ENCODE results near the gene SLC48A1.
A peak's percentile ranks its signal among the peaks of the same experiment; 100 is the strongest.

SLC48A1 gene

DNA sequence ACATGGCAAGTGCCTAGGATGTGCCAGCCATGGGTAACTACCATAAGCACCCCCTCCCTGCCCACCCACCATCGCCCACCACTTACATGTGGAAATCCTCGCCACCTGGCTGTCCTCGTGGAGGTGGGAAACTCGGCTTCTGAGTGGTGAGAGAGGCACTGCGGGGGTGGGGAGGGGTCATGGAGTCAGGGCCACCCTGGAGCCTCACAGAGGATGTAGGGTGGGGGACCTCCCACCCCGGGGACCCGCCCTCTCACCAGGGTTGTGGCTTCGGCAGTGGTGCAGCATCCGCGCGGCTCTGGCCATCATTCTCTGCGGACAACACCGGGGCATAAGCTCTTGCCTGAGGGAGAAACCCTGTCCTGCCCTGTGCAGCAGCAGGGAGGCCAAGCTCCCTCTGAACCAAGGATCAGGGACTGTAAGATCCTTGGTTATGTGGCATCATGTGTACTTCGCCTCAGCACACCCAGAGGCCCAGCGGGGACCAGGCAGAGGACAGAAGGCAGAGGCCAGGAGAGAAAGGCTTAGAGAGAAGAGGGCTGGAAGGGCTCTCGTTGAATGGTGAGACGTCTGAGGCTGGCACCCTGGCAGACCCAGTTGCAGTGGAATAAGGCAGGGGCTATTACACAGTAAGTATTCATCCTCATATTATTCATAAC lies 35.0 kb upstream of the SLC48A1 start:
- in situ Hi-C loops (cut with HindIII; ENCODE audit: low sequenced_read_pairs) = no loop called here
- TF ChIP-seq CTCF (IDR thresholded peaks at IDR 0.05; ENCODE audit: low read depth, low read length) = no peak
- no peak for DNase-seq (ENCODE audit: low read depth, low spot score)
- no peak overlapping the region for H3K4me3 ChIP-seq (ENCODE audit: low read depth, low read length)

- no peak for TF ChIP-seq CTCF (IDR thresholded peaks at IDR 0.05; ENCODE audit: low read depth, low read length)
- in situ Hi-C loops (cut with HindIII; ENCODE audit: low sequenced_read_pairs) = no loop called here
- H3K4me3 ChIP-seq (ENCODE audit: low read depth, low read length) = no peak overlapping the region
- DNase-seq (ENCODE audit: low read depth, low spot score) = no peak
Observed at GRCh38 chr12:47739297-47739696, 33.7 kb upstream of the SLC48A1 start.

DNA sequence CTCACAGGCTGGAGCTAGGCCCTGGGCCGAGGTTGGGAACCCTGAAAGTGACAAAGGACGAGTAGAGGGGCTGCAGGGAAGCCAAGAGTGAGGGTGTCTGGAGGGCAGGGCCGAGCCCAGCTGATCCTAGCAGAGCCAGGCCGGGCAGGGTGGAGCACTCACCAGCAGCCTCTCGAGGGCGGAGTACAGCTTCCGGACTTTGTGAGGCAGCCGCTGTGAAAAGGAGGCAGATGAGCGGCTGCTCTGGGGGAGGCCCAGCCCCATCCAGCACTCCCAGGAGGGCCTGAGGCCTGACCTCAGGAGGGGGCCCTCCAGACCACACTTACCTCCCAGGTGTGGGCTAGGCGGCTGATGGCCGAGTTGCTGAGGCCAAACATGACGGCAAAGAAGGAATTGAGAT lies 33.1 kb upstream of the SLC48A1 start:
- DNase-seq (ENCODE audit: low read depth, low spot score) = no peak
- in situ Hi-C loops (cut with HindIII; ENCODE audit: low sequenced_read_pairs) = no loop called here
- no peak overlapping the region for H3K4me3 ChIP-seq (ENCODE audit: low read depth, low read length)
- no peak for TF ChIP-seq CTCF (IDR thresholded peaks at IDR 0.05; ENCODE audit: low read depth, low read length)

GRCh38 chr12:47740606-47741339 lies 32.3 kb upstream of the SLC48A1 start:
- H3K4me3 ChIP-seq (ENCODE audit: low read depth, low read length) = no peak overlapping the region
- no peak for TF ChIP-seq CTCF (IDR thresholded peaks at IDR 0.05; ENCODE audit: low read depth, low read length)
- in situ Hi-C loops (cut with HindIII; ENCODE audit: low sequenced_read_pairs) = no loop called here
- DNase-seq (ENCODE audit: low read depth, low spot score) = no peak

DNA sequence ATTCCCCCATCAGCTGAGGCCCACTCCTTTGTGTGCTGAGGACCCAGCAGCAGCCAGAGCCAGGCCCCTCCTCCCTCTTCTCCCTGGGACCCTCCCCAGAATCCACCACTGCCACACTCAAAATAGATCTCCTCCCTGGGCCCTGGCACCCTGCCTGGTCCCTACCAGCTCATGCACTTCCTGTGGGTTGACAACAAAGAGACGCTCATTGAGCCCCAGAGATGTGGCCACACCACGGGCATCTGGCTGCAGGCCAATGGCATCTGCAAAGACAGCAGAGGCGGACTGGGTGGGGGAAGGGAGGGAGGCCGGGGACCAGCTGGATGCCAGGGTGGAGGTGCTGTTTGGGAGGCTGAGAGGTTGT lies 31.7 kb upstream of the SLC48A1 start:
- peak; percentile 38 for DNase-seq (ENCODE audit: low read depth, low spot score)
- TF ChIP-seq CTCF (IDR thresholded peaks at IDR 0.05; ENCODE audit: low read depth, low read length) = no peak
- no peak overlapping the region for H3K4me3 ChIP-seq (ENCODE audit: low read depth, low read length)
- in situ Hi-C loops (cut with HindIII; ENCODE audit: low sequenced_read_pairs) = no loop called here

- H3K4me3 ChIP-seq (ENCODE audit: low read depth, low read length) = no peak overlapping the region
- TF ChIP-seq CTCF (IDR thresholded peaks at IDR 0.05; ENCODE audit: low read depth, low read length) = peak; percentile 98
- peak; percentile 25 for DNase-seq (ENCODE audit: low read depth, low spot score)
- in situ Hi-C loops (cut with HindIII; ENCODE audit: low sequenced_read_pairs) = no loop called here
Observed at GRCh38 chr12:47742253-47742825, 30.7 kb upstream of the SLC48A1 start.

All from astrocyte of the spinal cord (primary cell).